Esophagus muscularis mucosa (tissue), 4 donors: Measurements from ENCODE around the gene ASXL1. TPM values are rescaled to one million over a fixed set of nuclear protein-coding genes. Genes with fewer than 3 reads are reported as not detected.
"Not testable (repeated sequence)": the region's sequence is repeated elsewhere in the genome, so short reads cannot be mapped to it uniquely, and the experiment has no call there.

Source experiments
- DNase-seq: peaks from one replicate; pipeline ENCODE4 v3.0.0-alpha.2; 2017; ENCODE audit errors: extremely low spot score
- H3K27ac ChIP-seq, 4 donors: fragments of 200-600 bp; sonication (generic); replicated peaks in 1 of 4; 1 replicate in 3 of 4; 2 replicates in 1 of 4; pipeline ENCODE4 v1.5.1; 2016 to 2019; ENCODE audit warnings: mild to moderate bottlenecking in 1 of 4
- H3K27me3 ChIP-seq, 4 donors: fragments of 200-600 bp; sonication (generic); one replicate each; pipeline versions ENCODE4 v1.5.1 to v1.6.0; 2016 to 2019
- H3K36me3 ChIP-seq, 4 donors: fragments of 200-600 bp; sonication (generic); one replicate each; pipeline ENCODE4 v1.5.1; 2016 to 2019
- H3K4me1 ChIP-seq, 4 donors: fragments of 200-600 bp; sonication (generic); one replicate each; pipeline ENCODE4 v1.5.1; 2016 to 2019
- H3K4me3 ChIP-seq, 4 donors: fragments of 200-600 bp; sonication (generic); 1 replicate in 2 of 4; 2 replicates in 2 of 4; pipeline ENCODE4 v1.5.1; 2016 to 2019; ENCODE audit warnings: mild to moderate bottlenecking in 4 of 4, moderate library complexity in 1 of 4
- H3K9me3 ChIP-seq, 4 donors: fragments of 200-600 bp; sonication (generic); 1 replicate in 3 of 4; 2 replicates in 1 of 4; pipeline ENCODE4 v1.5.1; 2016 to 2019
- EP300 ChIP-seq: sonication (generic); formaldehyde crosslinking; IDR thresholded peaks from one replicate; pipeline ENCODE4 v1.6.1; 2017; ENCODE audit warnings: antibody characterized with exemption
- POLR2A ChIP-seq: fragments of 450-650 bp; IDR thresholded peaks from one replicate; pipeline ENCODE4 v1.6.1; 2017; ENCODE audit warnings: antibody characterized with exemption, moderate library complexity, mild to moderate bottlenecking, low read depth
- POLR2AphosphoS5 ChIP-seq, 2 donors: sonication (generic); formaldehyde crosslinking; IDR thresholded peaks; one replicate each; pipeline ENCODE4 v1.6.1; 2017; ENCODE audit warnings: antibody characterized with exemption in 2 of 2
- WGBS: methylation state at CpG from one replicate; pipeline ENCODE4 v1.1.5; 2018; 5-methylcytosine and 5-hydroxymethylcytosine counted together
- intact Hi-C: fragments of 100-400 bp; cut with DNase I; formaldehyde crosslinking; loops from one replicate; pipeline ENCODE4 v1.15.1; 2023
- total RNA-seq, 4 donors: library from RNA; depleted of rRNA; stranded (reverse); fragments of >200 nt; gene quantifications; one replicate each; pipeline versions ENCODE4 v1.1.0 to v1.2.1, GENCODE V29; 2016
- TF ChIP-seq, protein P1 (sequence below), 3 experiments: fragments of 200-600 bp in 2 of 3; fragments of 450-650 bp in 1 of 3; sonication (generic) in 2 of 3; IDR thresholded peaks; one replicate each; pipeline ENCODE4 v1.5.1; 2017 to 2019; ENCODE audit warnings: antibody characterized with exemption in 3 of 3, mild to moderate bottlenecking in 2 of 3, moderate library complexity in 1 of 3

Gene ASXL1
- total RNA-seq, 4 donors from 2014 or later: 56.5 to 66.7 (median 61.8) TPM

DNA sequence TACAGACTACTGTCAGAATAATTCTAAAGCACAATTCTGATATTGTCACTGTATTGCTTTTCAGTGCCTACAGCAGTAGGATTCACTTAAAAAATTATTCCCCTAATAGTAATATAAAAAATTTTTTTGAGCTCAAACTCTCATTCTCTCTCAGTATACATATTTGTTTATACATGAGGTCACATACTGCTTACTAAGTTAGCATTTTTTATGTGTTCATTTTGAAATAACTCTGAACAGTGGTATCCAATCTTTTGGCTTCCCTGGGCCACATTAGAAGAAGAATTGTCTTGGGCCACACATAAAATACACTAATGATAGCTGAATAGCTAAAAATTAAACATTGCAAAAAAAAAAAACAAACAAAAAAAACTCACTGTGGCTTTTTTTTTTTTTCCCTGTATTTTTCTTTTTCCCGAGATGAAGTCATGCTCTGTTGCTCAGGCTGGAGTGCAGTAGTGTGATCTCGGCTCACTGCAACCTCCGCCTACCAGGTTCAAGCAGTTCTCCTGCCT lies 38.6 kb downstream of the ASXL1 start:
- H3K27me3 ChIP-seq: no peaks in the 10 kb centered on the region
- no peak for TF ChIP-seq EP300
- no peak for TF ChIP-seq POLR2AphosphoS5 (IDR thresholded peaks at IDR 0.05)
- TF ChIP-seq, protein P1, sequence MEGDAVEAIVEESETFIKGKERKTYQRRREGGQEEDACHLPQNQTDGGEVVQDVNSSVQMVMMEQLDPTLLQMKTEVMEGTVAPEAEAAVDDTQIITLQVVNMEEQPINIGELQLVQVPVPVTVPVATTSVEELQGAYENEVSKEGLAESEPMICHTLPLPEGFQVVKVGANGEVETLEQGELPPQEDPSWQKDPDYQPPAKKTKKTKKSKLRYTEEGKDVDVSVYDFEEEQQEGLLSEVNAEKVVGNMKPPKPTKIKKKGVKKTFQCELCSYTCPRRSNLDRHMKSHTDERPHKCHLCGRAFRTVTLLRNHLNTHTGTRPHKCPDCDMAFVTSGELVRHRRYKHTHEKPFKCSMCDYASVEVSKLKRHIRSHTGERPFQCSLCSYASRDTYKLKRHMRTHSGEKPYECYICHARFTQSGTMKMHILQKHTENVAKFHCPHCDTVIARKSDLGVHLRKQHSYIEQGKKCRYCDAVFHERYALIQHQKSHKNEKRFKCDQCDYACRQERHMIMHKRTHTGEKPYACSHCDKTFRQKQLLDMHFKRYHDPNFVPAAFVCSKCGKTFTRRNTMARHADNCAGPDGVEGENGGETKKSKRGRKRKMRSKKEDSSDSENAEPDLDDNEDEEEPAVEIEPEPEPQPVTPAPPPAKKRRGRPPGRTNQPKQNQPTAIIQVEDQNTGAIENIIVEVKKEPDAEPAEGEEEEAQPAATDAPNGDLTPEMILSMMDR (IDR thresholded peaks at IDR 0.05): no peak
- TF ChIP-seq POLR2A: no peak
- H3K4me1 ChIP-seq: peaks cover 0 to 14% (median 7%) of the 10 kb centered on the region in 4 donors
- WGBS: 81% methylated on average over 3 of the region's 3 CpGs
- peaks cover 0 to 29% (median 13%) of the 10 kb centered on the region in 4 donors for H3K36me3 ChIP-seq
- H3K27ac ChIP-seq: no peak overlapping the region
- H3K9me3 ChIP-seq: no peaks in the 10 kb centered on the region
- intact Hi-C loops: no loop called here
- H3K4me3 ChIP-seq: no peak overlapping the region
- no peak for DNase-seq

DNA sequence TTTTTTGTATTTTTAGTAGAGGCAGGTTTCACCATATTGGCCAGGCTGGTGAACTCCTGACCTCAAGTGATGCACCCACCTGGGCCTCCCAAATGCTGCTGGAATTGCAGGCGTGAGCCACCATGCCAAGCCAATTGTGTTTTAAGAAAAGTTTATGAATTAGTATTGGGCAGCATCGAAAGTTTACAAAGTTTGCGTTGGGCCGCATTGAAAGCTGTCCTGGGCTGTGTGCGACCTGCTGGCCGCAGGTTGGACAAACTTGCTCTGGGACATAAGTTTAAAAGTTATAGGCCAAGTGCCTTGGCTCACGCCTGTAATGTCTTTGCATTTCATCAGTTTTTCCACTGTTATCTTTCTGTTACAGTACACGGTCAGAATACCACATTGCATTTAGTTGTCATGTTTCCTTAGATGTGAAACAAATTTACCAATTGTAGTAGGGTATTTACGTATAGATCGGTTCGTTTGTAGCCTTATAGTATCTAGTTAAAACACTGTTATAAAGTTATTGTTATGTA lies 39.5 kb downstream of the ASXL1 start:
- 90% methylated on average over 11 of the region's 11 CpGs for WGBS
- DNase-seq: no peak
- peaks cover 0 to 14% (median 7%) of the 10 kb centered on the region in 4 donors for H3K4me1 ChIP-seq
- intact Hi-C loops: no loop called here
- no peaks in the 10 kb centered on the region for H3K9me3 ChIP-seq
- H3K27me3 ChIP-seq: no peaks in the 10 kb centered on the region
- TF ChIP-seq POLR2A: no peak
- TF ChIP-seq POLR2AphosphoS5 (IDR thresholded peaks at IDR 0.05): no peak
- TF ChIP-seq, protein P1 (IDR thresholded peaks at IDR 0.05): no peak
- TF ChIP-seq EP300: no peak
- H3K4me3 ChIP-seq: no peak overlapping the region
- H3K36me3 ChIP-seq: peaks cover 0 to 27% (median 13%) of the 10 kb centered on the region in 4 donors
- H3K27ac ChIP-seq: no peak overlapping the region

DNA sequence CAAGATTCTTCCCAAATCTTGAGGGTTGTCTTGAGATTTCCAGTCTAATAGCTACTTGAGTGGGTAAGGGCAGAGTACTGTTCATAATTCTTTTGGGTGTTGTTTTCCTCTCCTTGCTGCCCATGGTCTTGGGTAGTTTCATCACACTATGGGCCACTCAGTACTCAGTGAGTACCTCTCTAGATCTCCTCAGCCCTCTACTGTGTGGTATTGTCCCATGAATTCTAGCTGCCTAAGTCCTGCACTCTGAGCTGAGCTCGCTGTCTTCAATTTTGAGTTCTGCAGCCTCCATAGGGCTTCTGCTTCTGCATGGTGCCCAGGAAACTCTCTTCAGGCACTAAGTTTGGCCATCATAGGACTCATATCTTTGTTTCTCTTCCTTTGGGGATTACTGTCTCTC lies 42.3 kb downstream of the ASXL1 start:
- DNase-seq: no peak
- TF ChIP-seq POLR2AphosphoS5 (IDR thresholded peaks at IDR 0.05): no peak
- TF ChIP-seq, protein P1 (IDR thresholded peaks at IDR 0.05): no peak
- no peak for TF ChIP-seq EP300
- TF ChIP-seq POLR2A: no peak
- WGBS: 96% methylated on average over 1 of the region's 1 CpG
- Histone ChIP-seq H3K27me3 (no peaks in the 10 kb centered on the region), H3K4me1 (peaks cover 0 to 14% (median 7%) of the 10 kb centered on the region in 4 donors), H3K9me3 (no peaks in the 10 kb centered on the region), H3K36me3 (peaks cover 0 to 16% (median 5%) of the 10 kb centered on the region in 4 donors), H3K27ac (no peak overlapping the region), H3K4me3 (no peak overlapping the region)
- intact Hi-C loops: no loop called here

DNA sequence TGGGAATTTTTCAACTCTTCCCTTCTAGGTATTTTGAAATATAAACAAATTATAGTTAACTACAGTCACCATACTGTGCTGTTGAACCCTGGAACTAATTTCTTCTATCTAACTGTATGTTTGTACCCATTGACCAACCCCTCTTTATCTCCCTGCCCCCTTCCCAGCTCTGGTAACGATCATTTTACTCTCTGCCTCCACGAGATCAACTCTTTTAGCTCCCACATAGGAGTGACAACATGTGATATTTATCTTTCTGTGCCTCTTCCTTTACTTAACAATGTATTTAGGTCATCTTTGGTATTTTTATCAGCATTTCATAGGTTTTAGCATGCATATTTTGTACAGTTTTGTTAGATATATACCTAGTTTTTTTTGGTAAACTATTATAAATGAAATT lies 45.9 kb downstream of the ASXL1 start:
- no peaks in the 10 kb centered on the region for H3K27me3 ChIP-seq
- 84% methylated on average over 2 of the region's 2 CpGs for WGBS
- TF ChIP-seq, protein P1 (IDR thresholded peaks at IDR 0.05): no peak
- no peak for TF ChIP-seq EP300
- TF ChIP-seq POLR2AphosphoS5 (IDR thresholded peaks at IDR 0.05): no peak
- TF ChIP-seq POLR2A: no peak
- no peak for DNase-seq
- H3K36me3 ChIP-seq: peaks cover 0 to 32% (median 5%) of the 10 kb centered on the region in 4 donors
- no peak overlapping the region for H3K4me3 ChIP-seq
- intact Hi-C loops: no loop called here
- H3K4me1 ChIP-seq: peaks cover 0 to 6% (median 2%) of the 10 kb centered on the region in 4 donors
- no peak overlapping the region for H3K27ac ChIP-seq
- no peaks in the 10 kb centered on the region for H3K9me3 ChIP-seq

DNA sequence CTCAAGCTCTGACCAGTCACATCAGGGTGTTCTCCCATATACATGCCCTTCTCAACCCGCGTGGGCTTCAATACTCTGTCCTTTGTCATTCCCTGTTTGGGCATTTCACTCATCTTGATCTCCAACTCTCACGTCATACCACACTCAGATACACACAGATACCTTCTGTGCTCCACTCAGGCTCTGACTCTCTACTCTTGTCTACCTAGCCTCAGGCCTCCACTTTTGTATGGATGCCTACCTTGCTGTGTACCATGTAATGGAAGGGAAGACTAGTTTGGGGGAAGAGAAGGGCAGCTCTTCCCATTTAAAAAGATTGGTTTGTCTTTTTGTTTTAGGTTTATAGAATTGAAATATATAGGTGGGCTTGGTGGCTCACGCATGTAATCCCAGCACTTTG lies 48.6 kb downstream of the ASXL1 start:
- H3K4me3 ChIP-seq: no peak overlapping the region
- no peaks in the 10 kb centered on the region for H3K27me3 ChIP-seq
- H3K4me1 ChIP-seq: no peaks in the 10 kb centered on the region
- H3K27ac ChIP-seq: no peak overlapping the region
- 97% methylated on average over 4 of the region's 4 CpGs for WGBS
- peaks cover 0 to 27% (median 4%) of the 10 kb centered on the region in 4 donors for H3K36me3 ChIP-seq
- intact Hi-C loops: no loop called here
- no peaks in the 10 kb centered on the region for H3K9me3 ChIP-seq
- DNase-seq: no peak
- TF ChIP-seq, protein P1 (IDR thresholded peaks at IDR 0.05): no peak
- TF ChIP-seq EP300 (no peak), POLR2A (no peak), POLR2AphosphoS5 (IDR thresholded peaks at IDR 0.05) (no peak)

DNA sequence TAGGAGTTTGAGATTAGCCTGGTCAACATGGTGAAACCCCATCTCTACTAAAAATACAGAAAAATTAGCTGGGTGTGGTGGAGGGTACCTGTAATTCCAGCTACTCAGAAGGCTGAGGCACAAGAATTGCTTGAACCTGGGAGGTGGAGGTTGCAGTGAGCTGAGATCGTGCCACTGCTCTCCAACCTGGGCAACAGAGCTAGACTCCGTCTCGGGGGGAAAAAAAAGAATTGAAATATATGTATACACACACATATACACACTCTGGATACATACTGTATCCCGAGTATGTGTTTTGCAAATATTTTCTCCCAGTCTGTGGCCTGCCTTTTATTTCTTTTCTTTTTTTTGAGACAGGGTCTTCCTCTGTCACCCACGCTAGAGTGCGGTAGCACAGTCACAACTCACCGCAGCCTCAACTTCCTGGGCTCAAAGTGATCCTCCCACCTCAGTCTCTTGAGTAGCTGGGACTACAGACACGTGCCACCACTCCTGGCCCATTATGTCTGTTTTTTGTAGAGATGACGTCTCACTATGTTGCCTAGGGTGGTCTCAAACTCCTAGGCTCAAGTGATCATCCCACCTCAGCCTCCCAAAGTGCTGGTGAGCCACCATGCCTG lies 49.1 kb downstream of the ASXL1 start:
- H3K4me3 ChIP-seq, DNase-seq, H3K27ac ChIP-seq, intact Hi-C loops, H3K4me1 ChIP-seq, H3K27me3 ChIP-seq, H3K9me3 ChIP-seq: not testable (repeated sequence)
- WGBS: 93% methylated on average over 9 of the region's 9 CpGs
- peaks cover 0 to 21% (median 0%) of the 10 kb centered on the region in 4 donors for H3K36me3 ChIP-seq
